GM10266 (cell line): ENCODE results near the gene CHRNA4.

Experiments used
- DNase-seq: peaks from one replicate; pipeline ENCODE4 v3.0.0; 2012; ENCODE audit errors: extremely low spot score
- TF ChIP-seq, protein P1 (sequence below): IDR thresholded peaks from 2 replicates; pipeline ENCODE4 v1.5.1; 2012; ENCODE audit warnings: mild to moderate bottlenecking, low read depth; ENCODE audit not compliant: control insufficient read depth, insufficient read depth; ENCODE audit errors: missing control alignments

The CHRNA4 gene

GRCh38 chr20:63362436-63363009 lies 1.4 kb upstream of the CHRNA4 start:
- TF ChIP-seq, protein P1, sequence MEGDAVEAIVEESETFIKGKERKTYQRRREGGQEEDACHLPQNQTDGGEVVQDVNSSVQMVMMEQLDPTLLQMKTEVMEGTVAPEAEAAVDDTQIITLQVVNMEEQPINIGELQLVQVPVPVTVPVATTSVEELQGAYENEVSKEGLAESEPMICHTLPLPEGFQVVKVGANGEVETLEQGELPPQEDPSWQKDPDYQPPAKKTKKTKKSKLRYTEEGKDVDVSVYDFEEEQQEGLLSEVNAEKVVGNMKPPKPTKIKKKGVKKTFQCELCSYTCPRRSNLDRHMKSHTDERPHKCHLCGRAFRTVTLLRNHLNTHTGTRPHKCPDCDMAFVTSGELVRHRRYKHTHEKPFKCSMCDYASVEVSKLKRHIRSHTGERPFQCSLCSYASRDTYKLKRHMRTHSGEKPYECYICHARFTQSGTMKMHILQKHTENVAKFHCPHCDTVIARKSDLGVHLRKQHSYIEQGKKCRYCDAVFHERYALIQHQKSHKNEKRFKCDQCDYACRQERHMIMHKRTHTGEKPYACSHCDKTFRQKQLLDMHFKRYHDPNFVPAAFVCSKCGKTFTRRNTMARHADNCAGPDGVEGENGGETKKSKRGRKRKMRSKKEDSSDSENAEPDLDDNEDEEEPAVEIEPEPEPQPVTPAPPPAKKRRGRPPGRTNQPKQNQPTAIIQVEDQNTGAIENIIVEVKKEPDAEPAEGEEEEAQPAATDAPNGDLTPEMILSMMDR = no peak
- DNase-seq = no peak

- TF ChIP-seq, protein P1 = no peak
- no peak for DNase-seq
These were observed 628 bp upstream of the CHRNA4 start for GRCh38 chr20:63361519-63362435.

DNA sequence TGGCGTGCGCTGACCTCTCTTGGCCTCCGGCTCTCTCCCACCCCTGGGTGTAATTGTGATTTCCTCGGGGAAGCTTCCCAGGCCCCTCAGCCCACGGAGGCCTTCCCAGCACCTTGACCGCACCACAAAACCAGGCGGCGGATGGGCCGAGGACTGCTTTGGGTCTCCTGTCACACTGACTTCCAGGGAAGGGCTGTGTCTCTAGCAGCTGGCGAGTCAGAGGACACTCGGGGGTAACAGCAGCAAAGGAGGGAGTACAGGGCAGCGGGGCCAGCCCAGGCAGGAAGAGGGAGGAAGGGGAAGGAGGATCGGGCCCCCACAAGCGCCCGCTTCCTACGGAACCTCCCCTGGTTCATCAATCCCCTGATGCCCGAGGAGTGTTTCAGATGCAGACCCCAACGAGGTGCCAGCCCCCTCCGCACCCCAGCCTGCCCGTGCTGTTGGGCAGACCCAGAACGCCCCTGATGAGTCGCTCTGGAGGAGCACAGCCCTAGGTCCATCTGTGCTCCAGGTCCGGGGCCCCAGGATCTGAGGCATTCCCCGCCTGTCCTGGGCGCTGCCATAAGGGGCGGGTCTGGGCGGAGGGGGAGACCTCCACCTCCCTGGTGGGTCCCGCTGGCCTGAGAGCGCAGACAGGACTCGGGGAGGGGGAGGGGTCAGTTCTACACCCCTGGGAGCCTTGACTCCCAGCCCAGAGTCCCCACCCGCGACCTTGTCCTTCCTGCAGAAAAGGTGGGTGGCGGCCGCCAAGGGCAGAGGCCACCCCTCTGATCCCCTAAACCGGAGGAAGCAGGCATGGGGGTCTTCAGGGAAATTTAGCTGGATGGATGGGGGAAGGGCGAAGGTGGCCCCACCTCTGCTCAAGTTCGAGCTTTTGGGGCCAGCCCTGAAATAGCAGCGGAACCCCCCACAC lies 956 bp downstream of the CHRNA4 start:
- no peak for DNase-seq
- TF ChIP-seq, protein P1 = no peak

GRCh38 chr20:63359164-63359934 lies 1.8 kb downstream of the CHRNA4 start:
- TF ChIP-seq, protein P1 = no peak
- DNase-seq = no peak

DNA sequence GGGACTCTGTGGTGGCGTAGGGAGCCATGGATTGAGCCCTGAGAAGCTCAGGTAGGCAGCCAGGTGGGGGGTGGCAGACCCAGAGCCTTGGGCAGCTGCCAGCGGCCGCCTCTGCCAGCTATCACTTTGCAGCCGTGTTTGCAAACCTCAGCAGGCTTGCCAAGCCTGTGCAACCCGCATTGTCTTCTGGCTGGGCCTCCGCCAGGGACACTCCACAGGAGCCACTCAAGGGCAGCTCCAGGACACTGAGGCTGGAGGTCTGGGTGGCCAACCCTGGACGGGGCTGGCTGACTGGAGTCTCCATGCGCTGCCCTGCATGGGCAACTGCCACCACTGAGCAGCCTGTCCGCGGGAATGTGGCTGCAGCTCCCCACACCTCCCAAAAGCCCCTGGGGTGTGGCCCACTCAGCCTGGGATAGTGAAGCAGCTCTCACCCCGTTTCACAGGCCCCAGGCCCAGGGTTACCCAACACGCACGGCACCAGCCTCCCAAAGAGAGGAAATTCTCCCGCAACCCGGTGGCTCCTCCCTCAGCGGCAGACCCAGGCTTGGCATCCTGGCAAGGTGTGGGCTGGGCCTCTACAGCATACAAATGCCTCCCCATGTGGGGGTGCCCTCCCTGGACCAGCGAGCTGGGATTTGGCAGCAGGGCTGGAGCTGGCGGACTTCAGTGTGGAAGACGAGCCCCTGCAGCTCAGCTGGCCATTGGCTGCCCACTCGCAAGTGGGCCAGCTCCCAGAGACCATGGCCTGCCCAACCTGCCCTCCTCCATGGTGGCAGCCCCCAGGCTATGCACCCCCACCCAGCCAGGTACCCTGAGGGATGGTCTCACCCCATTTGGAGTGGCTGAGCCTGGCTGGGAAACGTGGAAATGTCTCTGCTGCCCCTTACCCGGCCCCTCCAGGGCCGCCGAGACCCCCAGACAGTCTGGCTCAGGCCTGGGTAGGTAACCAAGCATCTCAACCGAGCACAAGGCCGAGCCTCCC lies 2.9 kb downstream of the CHRNA4 start:
- TF ChIP-seq, protein P1 = no peak
- DNase-seq = no peak
